HuH-7.5 (cell line): Measurements from ENCODE around the gene TSGA10.
"Not testable (repeated sequence)": the region's sequence is repeated elsewhere in the genome, so short reads cannot be mapped to it uniquely, and the experiment has no call there.

Experiments used
- DNase-seq: peaks from one replicate; pipeline ENCODE4 v3.0.0; 2011; ENCODE audit warnings: low spot score

Gene TSGA10

GRCh38 chr2:99072551-99072950, 82.2 kb downstream of the TSGA10 start:
- DNase-seq: no peak

- DNase-seq: no peak
Observed at GRCh38 chr2:99067871-99068625, 86.7 kb downstream of the TSGA10 start.

- DNase-seq: peak; percentile 35
Observed at GRCh38 chr2:99066075-99066958, 88.4 kb downstream of the TSGA10 start.

- DNase-seq: not testable (repeated sequence)
Observed at GRCh38 chr2:99049187-99049586, 105.6 kb downstream of the TSGA10 start.

- DNase-seq: not testable (repeated sequence)
Observed at GRCh38 chr2:99040736-99041300, 113.9 kb downstream of the TSGA10 start.

GRCh38 chr2:99035920-99036319, 118.8 kb downstream of the TSGA10 start:
- DNase-seq: no peak

- no peak for DNase-seq
Observed at GRCh38 chr2:99032786-99033185, 122.0 kb downstream of the TSGA10 start.

GRCh38 chr2:99032001-99032400, 122.7 kb downstream of the TSGA10 start:
- no peak for DNase-seq

GRCh38 chr2:99031481-99031880, 123.3 kb downstream of the TSGA10 start:
- DNase-seq: no peak

GRCh38 chr2:99028558-99028957, 126.2 kb downstream of the TSGA10 start:
- DNase-seq: no peak

- DNase-seq: no peak
Observed at GRCh38 chr2:99027856-99028255, 126.9 kb downstream of the TSGA10 start.

GRCh38 chr2:99000708-99001107, 154.0 kb downstream of the TSGA10 start:
- DNase-seq: no peak

- not testable (repeated sequence) for DNase-seq
Observed at GRCh38 chr2:98988695-98989094, 166.0 kb downstream of the TSGA10 start.

GRCh38 chr2:98985905-98986666, 168.7 kb downstream of the TSGA10 start:
- no peak for DNase-seq

GRCh38 chr2:98975611-98976010, 179.1 kb downstream of the TSGA10 start:
- DNase-seq: no peak

- DNase-seq: no peak
Observed at GRCh38 chr2:98972582-98973167, 182.1 kb downstream of the TSGA10 start.

GRCh38 chr2:98959810-98960507, 194.8 kb downstream of the TSGA10 start:
- no peak for DNase-seq

- DNase-seq: no peak
Observed at GRCh38 chr2:98952966-98953365, 201.8 kb downstream of the TSGA10 start.

GRCh38 chr2:98948956-98949739, 205.6 kb downstream of the TSGA10 start:
- no peak for DNase-seq

- DNase-seq: no peak
Observed at GRCh38 chr2:98947554-98947953, 207.2 kb downstream of the TSGA10 start.
